Ovary (tissue), 3 donors: ENCODE measurements around the gene MAJIN.

Experiments used
- EP300 ChIP-seq: sonication (generic); formaldehyde crosslinking; IDR thresholded peaks from one replicate; pipeline ENCODE4 v1.6.1; 2017; ENCODE audit warnings: antibody characterized with exemption
- TF ChIP-seq, protein P1 (sequence below), 3 donors: fragments of 450-650 bp in 2 of 3; fragments of 200-600 bp in 1 of 3; IDR thresholded peaks; one replicate each; pipeline versions ENCODE4 v1.5.1 to v1.8.0; 2016 to 2022; ENCODE audit warnings: antibody characterized with exemption in 3 of 3, mild to moderate bottlenecking in 1 of 3
- donor health status: DM: no; HTN: no; CAD: no.

- TF ChIP-seq, protein P1, sequence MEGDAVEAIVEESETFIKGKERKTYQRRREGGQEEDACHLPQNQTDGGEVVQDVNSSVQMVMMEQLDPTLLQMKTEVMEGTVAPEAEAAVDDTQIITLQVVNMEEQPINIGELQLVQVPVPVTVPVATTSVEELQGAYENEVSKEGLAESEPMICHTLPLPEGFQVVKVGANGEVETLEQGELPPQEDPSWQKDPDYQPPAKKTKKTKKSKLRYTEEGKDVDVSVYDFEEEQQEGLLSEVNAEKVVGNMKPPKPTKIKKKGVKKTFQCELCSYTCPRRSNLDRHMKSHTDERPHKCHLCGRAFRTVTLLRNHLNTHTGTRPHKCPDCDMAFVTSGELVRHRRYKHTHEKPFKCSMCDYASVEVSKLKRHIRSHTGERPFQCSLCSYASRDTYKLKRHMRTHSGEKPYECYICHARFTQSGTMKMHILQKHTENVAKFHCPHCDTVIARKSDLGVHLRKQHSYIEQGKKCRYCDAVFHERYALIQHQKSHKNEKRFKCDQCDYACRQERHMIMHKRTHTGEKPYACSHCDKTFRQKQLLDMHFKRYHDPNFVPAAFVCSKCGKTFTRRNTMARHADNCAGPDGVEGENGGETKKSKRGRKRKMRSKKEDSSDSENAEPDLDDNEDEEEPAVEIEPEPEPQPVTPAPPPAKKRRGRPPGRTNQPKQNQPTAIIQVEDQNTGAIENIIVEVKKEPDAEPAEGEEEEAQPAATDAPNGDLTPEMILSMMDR (IDR thresholded peaks at IDR 0.05): no peak
- TF ChIP-seq EP300: no peak
Observed at GRCh38 chr11:65003282-65003681, 31.4 kb upstream of the MAJIN start.
